Parathyroid adenoma (tissue), 2 donors: Measurements from ENCODE around the gene PNKD.

Experiments used
- H2AFZ ChIP-seq: fragments of 300-600 bp; sonication (generic); one replicate; pipeline ENCODE4 v1.7.0; 2017; ENCODE audit warnings: antibody characterized with exemption, mild to moderate bottlenecking
- H3K27ac ChIP-seq: fragments of 300-600 bp; sonication (generic); one replicate; pipeline ENCODE4 v1.7.0; 2017
- H3K27me3 ChIP-seq: fragments of 300-600 bp; sonication (generic); one replicate; pipeline ENCODE4 v1.7.0; 2017; ENCODE audit warnings: low read length; ENCODE audit not compliant: control insufficient read depth, insufficient read depth
- H3K36me3 ChIP-seq: fragments of 300-600 bp; sonication (generic); one replicate; pipeline ENCODE4 v1.7.0; 2017; ENCODE audit warnings: low read length; ENCODE audit not compliant: control insufficient read depth, insufficient read depth
- H3K4me1 ChIP-seq: fragments of 300-600 bp; sonication (generic); one replicate; pipeline ENCODE4 v1.7.0; 2017; ENCODE audit warnings: control low read depth
- H3K4me2 ChIP-seq: fragments of 300-600 bp; sonication (generic); one replicate; pipeline ENCODE4 v1.7.0; 2017; ENCODE audit warnings: low read length
- H3K4me3 ChIP-seq: fragments of 300-600 bp; sonication (generic); one replicate; pipeline ENCODE4 v1.7.0; 2017; ENCODE audit warnings: low read depth, low read length
- H3K79me2 ChIP-seq: fragments of 300-600 bp; sonication (generic); one replicate; pipeline ENCODE4 v1.7.0; 2017; ENCODE audit warnings: control low read depth
- H3K9ac ChIP-seq: fragments of 300-600 bp; sonication (generic); one replicate; pipeline ENCODE4 v1.7.0; 2017; ENCODE audit warnings: mild to moderate bottlenecking
- H3K9me3 ChIP-seq: fragments of 300-600 bp; sonication (generic); one replicate; pipeline ENCODE4 v1.7.0; 2017; ENCODE audit warnings: low read length; ENCODE audit not compliant: control insufficient read depth
- TF ChIP-seq, protein P1 (sequence below): fragments of 300-600 bp; sonication (generic); IDR thresholded peaks from one replicate; pipeline ENCODE4 v1.7.0; 2017; ENCODE audit warnings: antibody characterized with exemption, mild to moderate bottlenecking
- donor health status: primary hyperparathyroidism.

PNKD gene

GRCh38 chr2:218233543-218233942, 36.8 kb upstream of the PNKD start:
- Histone ChIP-seq H3K9me3 (no peaks in the 10 kb centered on the region), H3K9ac (no peak overlapping the region), H3K36me3 (no peaks in the 10 kb centered on the region), H3K27me3 (no peaks in the 10 kb centered on the region), H3K4me3 (no peak overlapping the region), H3K4me2 (no peak overlapping the region), H3K27ac (no peak overlapping the region), H2AFZ (no peak overlapping the region), H3K4me1 (no peaks in the 10 kb centered on the region), H3K79me2 (peaks cover 7% of the 10 kb centered on the region)
- TF ChIP-seq, protein P1, sequence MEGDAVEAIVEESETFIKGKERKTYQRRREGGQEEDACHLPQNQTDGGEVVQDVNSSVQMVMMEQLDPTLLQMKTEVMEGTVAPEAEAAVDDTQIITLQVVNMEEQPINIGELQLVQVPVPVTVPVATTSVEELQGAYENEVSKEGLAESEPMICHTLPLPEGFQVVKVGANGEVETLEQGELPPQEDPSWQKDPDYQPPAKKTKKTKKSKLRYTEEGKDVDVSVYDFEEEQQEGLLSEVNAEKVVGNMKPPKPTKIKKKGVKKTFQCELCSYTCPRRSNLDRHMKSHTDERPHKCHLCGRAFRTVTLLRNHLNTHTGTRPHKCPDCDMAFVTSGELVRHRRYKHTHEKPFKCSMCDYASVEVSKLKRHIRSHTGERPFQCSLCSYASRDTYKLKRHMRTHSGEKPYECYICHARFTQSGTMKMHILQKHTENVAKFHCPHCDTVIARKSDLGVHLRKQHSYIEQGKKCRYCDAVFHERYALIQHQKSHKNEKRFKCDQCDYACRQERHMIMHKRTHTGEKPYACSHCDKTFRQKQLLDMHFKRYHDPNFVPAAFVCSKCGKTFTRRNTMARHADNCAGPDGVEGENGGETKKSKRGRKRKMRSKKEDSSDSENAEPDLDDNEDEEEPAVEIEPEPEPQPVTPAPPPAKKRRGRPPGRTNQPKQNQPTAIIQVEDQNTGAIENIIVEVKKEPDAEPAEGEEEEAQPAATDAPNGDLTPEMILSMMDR = no peak

DNA sequence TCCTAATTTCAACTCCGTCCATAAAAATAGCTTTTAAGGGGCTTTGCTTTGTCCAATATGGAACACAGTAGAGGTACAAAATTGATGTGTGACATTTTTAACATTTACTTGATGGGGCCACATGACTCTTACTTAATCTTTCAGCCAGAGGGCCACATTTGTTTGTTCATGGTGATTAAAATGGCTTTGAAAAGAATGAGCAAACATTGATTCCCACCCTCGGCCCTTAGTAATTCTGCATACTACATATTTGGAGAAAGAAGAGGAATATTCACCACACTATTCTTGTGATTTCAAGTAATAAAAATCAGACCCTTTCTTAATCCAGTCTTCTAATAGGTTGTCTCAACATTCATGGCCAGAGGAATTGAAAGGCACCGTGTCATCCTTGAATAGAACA, 35.8 kb upstream of the PNKD start:
- no peak overlapping the region for H3K4me3 ChIP-seq
- H3K79me2 ChIP-seq = peaks cover 7% of the 10 kb centered on the region
- H3K9ac ChIP-seq = no peak overlapping the region
- H3K36me3 ChIP-seq = no peaks in the 10 kb centered on the region
- no peaks in the 10 kb centered on the region for H3K9me3 ChIP-seq
- no peak overlapping the region for H3K27ac ChIP-seq
- no peaks in the 10 kb centered on the region for H3K27me3 ChIP-seq
- H3K4me1 ChIP-seq = no peaks in the 10 kb centered on the region
- TF ChIP-seq, protein P1 = no peak
- H3K4me2 ChIP-seq = no peak overlapping the region
- H2AFZ ChIP-seq = no peak overlapping the region

DNA sequence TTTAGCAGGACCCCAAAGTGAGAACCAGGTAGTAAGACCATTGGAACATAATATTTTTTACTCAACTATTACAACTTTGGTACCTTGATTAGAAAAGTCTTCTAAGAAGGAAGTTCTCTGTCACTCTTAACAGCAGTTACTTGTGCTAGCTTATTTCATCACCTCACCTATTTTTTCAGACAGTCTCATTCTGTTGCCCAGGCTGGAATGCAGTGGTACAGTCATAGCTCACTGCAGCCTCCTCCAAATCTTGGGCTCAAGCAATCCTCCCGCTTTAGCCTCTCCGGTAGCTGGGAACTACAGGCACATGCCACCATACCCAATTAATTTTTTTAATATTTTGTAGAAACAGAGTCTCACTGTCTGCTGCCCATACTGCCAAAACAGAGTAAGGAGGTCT, 35.3 kb upstream of the PNKD start:
- Histone ChIP-seq H3K27me3 (no peaks in the 10 kb centered on the region), H3K9me3 (no peaks in the 10 kb centered on the region), H3K4me3 (no peak overlapping the region), H2AFZ (no peak overlapping the region), H3K9ac (no peak overlapping the region), H3K4me1 (no peaks in the 10 kb centered on the region), H3K36me3 (no peaks in the 10 kb centered on the region), H3K4me2 (no peak overlapping the region), H3K27ac (no peak overlapping the region), H3K79me2 (peaks cover 7% of the 10 kb centered on the region)
- TF ChIP-seq, protein P1 = no peak

DNA sequence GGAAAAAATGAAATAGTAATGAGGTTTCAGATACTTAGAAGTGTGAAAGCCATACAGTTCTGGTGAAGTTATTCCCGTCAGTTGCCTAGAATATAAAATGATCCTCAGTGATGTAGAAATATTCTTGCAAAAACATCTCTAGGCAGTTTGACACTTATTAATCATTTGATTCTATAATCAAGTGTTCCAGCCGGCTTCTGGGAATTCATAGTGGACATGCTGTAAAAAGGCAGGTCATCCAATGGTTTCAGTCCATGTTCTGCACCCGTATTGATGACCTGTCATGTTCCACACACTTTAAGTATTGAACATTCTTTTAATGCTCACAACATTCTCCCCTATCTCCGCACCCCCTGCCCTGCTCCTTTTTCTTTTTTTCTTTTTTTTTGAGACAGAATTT, 33.5 kb upstream of the PNKD start:
- TF ChIP-seq, protein P1 = no peak
- H3K9ac ChIP-seq = no peak overlapping the region
- peaks cover 3% of the 10 kb centered on the region for H3K79me2 ChIP-seq
- no peak overlapping the region for H3K27ac ChIP-seq
- no peaks in the 10 kb centered on the region for H3K4me1 ChIP-seq
- no peak overlapping the region for H2AFZ ChIP-seq
- no peak overlapping the region for H3K4me2 ChIP-seq
- H3K36me3 ChIP-seq = no peaks in the 10 kb centered on the region
- H3K4me3 ChIP-seq = no peak overlapping the region
- H3K27me3 ChIP-seq = no peaks in the 10 kb centered on the region
- no peaks in the 10 kb centered on the region for H3K9me3 ChIP-seq

DNA sequence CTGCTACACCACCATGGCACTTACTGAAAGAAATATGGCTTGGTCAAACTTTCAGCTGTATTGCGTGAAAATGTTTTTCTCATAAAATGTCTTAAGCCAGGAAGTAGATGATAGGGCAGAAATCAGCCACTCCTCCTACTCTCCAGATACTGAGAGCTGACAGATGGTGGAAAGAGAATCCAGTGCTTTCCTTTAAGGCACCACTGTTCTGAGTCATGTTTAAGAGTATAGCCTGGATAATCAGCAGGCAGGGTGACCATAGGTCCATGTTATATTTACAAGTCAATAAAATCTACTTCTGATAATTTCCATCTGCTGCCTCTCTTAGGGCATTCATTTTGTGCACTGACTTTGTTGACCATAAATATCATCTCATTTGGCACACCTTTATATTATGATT, 31.4 kb upstream of the PNKD start:
- H3K9me3 ChIP-seq = no peaks in the 10 kb centered on the region
- H3K79me2 ChIP-seq = peaks cover 3% of the 10 kb centered on the region
- H3K4me3 ChIP-seq = no peak overlapping the region
- H3K36me3 ChIP-seq = no peaks in the 10 kb centered on the region
- no peaks in the 10 kb centered on the region for H3K4me1 ChIP-seq
- no peak overlapping the region for H3K27ac ChIP-seq
- H3K9ac ChIP-seq = no peak overlapping the region
- TF ChIP-seq, protein P1 = no peak
- H3K27me3 ChIP-seq = no peaks in the 10 kb centered on the region
- no peak overlapping the region for H3K4me2 ChIP-seq
- H2AFZ ChIP-seq = no peak overlapping the region
